Omental fat pad (tissue), 4 donors: ENCODE results near the gene LMNA. TPM values are rescaled to one million over a fixed set of nuclear protein-coding genes. Genes with fewer than 3 reads are reported as not detected.

ENCODE experiments used
- ATAC-seq: fragments of 150-250 bp; one replicate; pipeline ENCODE4 v1.9.1; 2016; ENCODE audit warnings: mild to moderate bottlenecking, moderate library complexity; ENCODE audit not compliant: low FRiP score
- DNase-seq: peaks from one replicate; pipeline ENCODE4 v3.0.0-alpha.2; 2019; ENCODE audit warnings: low spot score
- total RNA-seq, 4 donors: library from RNA; depleted of rRNA; stranded (reverse); fragments of >200 nt; gene quantifications; one replicate each; pipeline ENCODE4 v1.1.0, GENCODE V29; 2016
- TF ChIP-seq, protein P1 (sequence below), 3 donors: fragments of 450-650 bp; IDR thresholded peaks; one replicate each; pipeline ENCODE4 v1.5.1; 2016 to 2017; ENCODE audit warnings: antibody characterized with exemption in 3 of 3, mild to moderate bottlenecking in 3 of 3, moderate library complexity in 2 of 3

The LMNA gene
- total RNA-seq, 4 donors from 2014 or later = 288 to 1,820 (median 589) TPM

- ATAC-seq (no peak), DNase-seq (no peak)
- TF ChIP-seq, protein P1, sequence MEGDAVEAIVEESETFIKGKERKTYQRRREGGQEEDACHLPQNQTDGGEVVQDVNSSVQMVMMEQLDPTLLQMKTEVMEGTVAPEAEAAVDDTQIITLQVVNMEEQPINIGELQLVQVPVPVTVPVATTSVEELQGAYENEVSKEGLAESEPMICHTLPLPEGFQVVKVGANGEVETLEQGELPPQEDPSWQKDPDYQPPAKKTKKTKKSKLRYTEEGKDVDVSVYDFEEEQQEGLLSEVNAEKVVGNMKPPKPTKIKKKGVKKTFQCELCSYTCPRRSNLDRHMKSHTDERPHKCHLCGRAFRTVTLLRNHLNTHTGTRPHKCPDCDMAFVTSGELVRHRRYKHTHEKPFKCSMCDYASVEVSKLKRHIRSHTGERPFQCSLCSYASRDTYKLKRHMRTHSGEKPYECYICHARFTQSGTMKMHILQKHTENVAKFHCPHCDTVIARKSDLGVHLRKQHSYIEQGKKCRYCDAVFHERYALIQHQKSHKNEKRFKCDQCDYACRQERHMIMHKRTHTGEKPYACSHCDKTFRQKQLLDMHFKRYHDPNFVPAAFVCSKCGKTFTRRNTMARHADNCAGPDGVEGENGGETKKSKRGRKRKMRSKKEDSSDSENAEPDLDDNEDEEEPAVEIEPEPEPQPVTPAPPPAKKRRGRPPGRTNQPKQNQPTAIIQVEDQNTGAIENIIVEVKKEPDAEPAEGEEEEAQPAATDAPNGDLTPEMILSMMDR (IDR thresholded peaks at IDR 0.05) = no peak
Observed at GRCh38 chr1:156072251-156072650, 42.3 kb upstream of the LMNA start.

GRCh38 chr1:156073110-156073687, 41.3 kb upstream of the LMNA start:
- TF ChIP-seq, protein P1 (IDR thresholded peaks at IDR 0.05) = no peak
- no peak for DNase-seq
- ATAC-seq = no peak

- DNase-seq = no peak
- ATAC-seq = no peak
- TF ChIP-seq, protein P1 (IDR thresholded peaks at IDR 0.05) = no peak
Observed at GRCh38 chr1:156073740-156074139, 40.8 kb upstream of the LMNA start.

DNA sequence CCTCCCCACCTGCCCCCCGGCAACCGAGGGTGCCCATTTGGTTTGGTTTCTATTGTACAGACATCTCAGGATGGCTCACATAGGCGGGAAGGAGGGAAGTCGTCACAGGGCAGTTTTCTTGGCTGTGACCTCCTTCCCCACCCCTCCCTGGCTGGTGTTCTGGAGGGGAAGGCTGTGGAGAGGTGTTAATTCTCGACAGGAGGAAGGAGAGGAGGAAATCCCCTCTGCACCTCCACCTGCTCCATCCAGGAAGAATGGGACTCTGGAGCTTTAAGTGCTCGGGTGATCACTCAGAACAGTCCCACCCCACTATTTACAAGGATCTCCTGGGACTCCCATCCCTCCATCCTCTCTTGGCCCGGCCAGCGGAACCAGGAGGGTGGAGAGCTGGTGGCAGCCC, 39.9 kb upstream of the LMNA start:
- no peak for ATAC-seq
- TF ChIP-seq, protein P1 (IDR thresholded peaks at IDR 0.05) = no peak
- no peak for DNase-seq

GRCh38 chr1:156075162-156075561, 39.3 kb upstream of the LMNA start:
- DNase-seq = no peak
- ATAC-seq = no peak
- TF ChIP-seq, protein P1 (IDR thresholded peaks at IDR 0.05) = no peak

DNA sequence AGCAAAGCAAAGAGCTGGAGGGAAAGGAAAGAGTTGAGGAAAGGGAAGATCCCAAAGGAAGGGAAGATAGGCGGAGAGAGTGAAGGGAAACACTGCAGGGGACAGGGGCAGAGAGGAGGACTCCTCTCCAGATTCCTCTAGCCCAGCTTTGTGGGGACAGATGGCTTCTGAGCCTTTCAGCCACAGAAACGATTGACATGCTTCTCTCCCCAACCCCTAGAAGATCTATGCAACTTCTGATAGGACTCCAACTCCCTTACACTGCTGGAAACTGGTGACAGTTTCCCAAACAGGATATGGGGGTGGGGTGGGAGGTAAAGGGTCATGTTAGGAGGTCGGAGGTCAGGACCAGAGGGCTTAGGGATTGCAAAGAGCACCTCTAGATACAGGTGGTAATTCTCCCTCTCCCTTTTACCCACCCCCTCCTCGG, 38.7 kb upstream of the LMNA start:
- TF ChIP-seq, protein P1 (IDR thresholded peaks at IDR 0.05) = no peak
- DNase-seq (no peak), ATAC-seq (no peak)

- ATAC-seq (peak; percentile 69), DNase-seq (no peak)
- TF ChIP-seq, protein P1 (IDR thresholded peaks at IDR 0.05) = no peak
Observed at GRCh38 chr1:156076609-156077429, 37.7 kb upstream of the LMNA start.
